H1 (cell line): ENCODE results near the gene ARID5A. TPM values are rescaled to one million over a fixed set of nuclear protein-coding genes. Genes with fewer than 3 reads are reported as not detected.

Experiments used
- CTCF ChIA-PET: fragments of 300-600 bp; sonication (Branson Sonifier 250); formaldehyde crosslinking; loops from one replicate; lab custom pipeline; 2021; ENCODE audit not compliant: partially characterized antibody; lab: Charles Lee
- POLR2A ChIA-PET: fragments of 300-600 bp; sonication (Branson Sonifier 250); formaldehyde crosslinking; loops from one replicate; lab custom pipeline; 2021; ENCODE audit warnings: inconsistent platforms; ENCODE audit not compliant: partially characterized antibody; lab: Charles Lee
- DNase-seq, 2 experiments: peaks; one replicate each; pipeline versions ENCODE4 v3.0.0 to v3.0.0-alpha.2; 2010 to 2022; ENCODE audit warnings: low spot score in 2 of 2, low read depth in 1 of 2, mixed read lengths in 1 of 2
- FAIRE-seq: peaks from 2 replicates; lab custom pipeline; 2011; peaks lifted over from hg19 to GRCh38; lab: Jason Lieb, UNC
- H2AFZ ChIP-seq: 2 replicates; pipeline ENCODE4 v1.8.1; 2012; ENCODE audit warnings: low read length, inconsistent platforms
- H2AK5ac ChIP-seq: 2 replicates; pipeline ENCODE4 v1.6.1; 2013; ENCODE audit warnings: low read depth, low read length
- H2BK120ac ChIP-seq: replicated peaks from 2 replicates; pipeline ENCODE3; 2013; ENCODE audit warnings: low read depth, low read length, inconsistent platforms
- H2BK12ac ChIP-seq: 2 replicates; pipeline ENCODE4 v1.6.1; 2013; ENCODE audit warnings: low read depth, low read length
- H2BK15ac ChIP-seq: 2 replicates; pipeline ENCODE4 v1.6.1; 2013; ENCODE audit warnings: low read length
- H2BK20ac ChIP-seq: 2 replicates; pipeline ENCODE4 v1.6.1; 2013; ENCODE audit warnings: low read length
- H2BK5ac ChIP-seq: 2 replicates; pipeline ENCODE4 v1.6.1; 2013; ENCODE audit warnings: low read depth, low read length
- H3K14ac ChIP-seq: 2 replicates; pipeline ENCODE4 v1.6.1; 2013; ENCODE audit warnings: inconsistent platforms; ENCODE audit not compliant: insufficient read length
- H3K18ac ChIP-seq: 2 replicates; pipeline ENCODE4 v1.6.1; 2013; ENCODE audit warnings: low read length; ENCODE audit errors: extremely low read depth
- H3K23ac ChIP-seq: 2 replicates; pipeline ENCODE4 v1.6.1; 2013; ENCODE audit warnings: inconsistent platforms; ENCODE audit not compliant: insufficient read length
- H3K23me2 ChIP-seq: 2 replicates; pipeline ENCODE4 v1.6.1; 2013; ENCODE audit warnings: low read depth, low read length
- H3K27ac ChIP-seq: 2 replicates; pipeline ENCODE4 v1.6.1; 2011; ENCODE audit warnings: low read depth, low read length, inconsistent platforms
- H3K27me3 ChIP-seq, 4 experiments: replicated peaks in 1 of 4; 1 replicate in 1 of 4; 2 replicates in 3 of 4; pipeline versions ENCODE4 v1.6.1 to v1.8.1; 2011 to 2013; ENCODE audit warnings: low read length in 3 of 4, mild to moderate bottlenecking in 3 of 4, inconsistent platforms in 2 of 4, mixed read lengths in 2 of 4, moderate library complexity in 1 of 4; ENCODE audit not compliant: control insufficient read depth in 3 of 4, insufficient read depth in 3 of 4; ENCODE audit errors: extremely low read depth in 1 of 4
- H3K36me3 ChIP-seq, 4 experiments: 2 replicates each; pipeline versions ENCODE4 v1.6.1 to v1.8.1; 2011 to 2013; ENCODE audit warnings: mild to moderate bottlenecking in 4 of 4, low read length in 3 of 4, moderate library complexity in 2 of 4, control low read depth in 1 of 4, inconsistent platforms in 1 of 4; ENCODE audit not compliant: insufficient read depth in 4 of 4, control insufficient read depth in 2 of 4
- H3K4ac ChIP-seq: replicated peaks from 2 replicates; pipeline ENCODE3; 2013; ENCODE audit warnings: low read length, low read depth, mixed read lengths, inconsistent platforms; ENCODE audit not compliant: insufficient read length
- H3K4me1 ChIP-seq, 4 experiments: replicated peaks in 1 of 4; 1 replicate in 1 of 4; 2 replicates in 3 of 4; pipeline versions ENCODE4 v1.6.1 to v1.8.1; 2011 to 2013; ENCODE audit warnings: low read length in 3 of 4, inconsistent platforms in 2 of 4, mixed read lengths in 1 of 4; ENCODE audit not compliant: insufficient read depth in 4 of 4, control insufficient read depth in 3 of 4
- H3K4me2 ChIP-seq, 2 experiments: 2 replicates each; pipeline versions ENCODE4 v1.6.1 to v1.8.1; 2011 to 2013; ENCODE audit warnings: low read depth in 2 of 2, low read length in 2 of 2, control low read depth in 1 of 2, inconsistent platforms in 1 of 2, mild to moderate bottlenecking in 1 of 2; ENCODE audit not compliant: insufficient read depth in 1 of 2
- H3K4me3 ChIP-seq, 4 experiments: fragments of 200-600, 300-600 bp in 1 of 4; sonication (generic), shearing (Covaris generic), sonication (Bioruptor Twin) in 1 of 4; 2 replicates each; pipeline versions ENCODE4 v1.5.1 to v1.8.1; 2011 to 2016; ENCODE audit warnings: low read length in 4 of 4, low read depth in 3 of 4, control low read depth in 2 of 4, inconsistent platforms in 2 of 4, mild to moderate bottlenecking in 2 of 4, mixed read lengths in 1 of 4, moderate library complexity in 1 of 4; ENCODE audit not compliant: insufficient read depth in 2 of 4; ENCODE audit errors: extremely low read depth in 1 of 4
- H3K56ac ChIP-seq: replicated peaks from 2 replicates; pipeline ENCODE3; 2013; ENCODE audit warnings: low read depth, mild to moderate bottlenecking, mixed read lengths, low read length, inconsistent platforms; ENCODE audit not compliant: insufficient read length
- H3K79me1 ChIP-seq: 2 replicates; pipeline ENCODE4 v1.6.1; 2013; ENCODE audit warnings: low read depth, low read length, control low read depth
- H3K79me2 ChIP-seq, 2 experiments: 2 replicates each; pipeline versions ENCODE4 v1.6.1 to v1.8.1; 2012 to 2013; ENCODE audit warnings: low read length in 2 of 2, mild to moderate bottlenecking in 2 of 2, inconsistent platforms in 1 of 2; ENCODE audit not compliant: insufficient read depth in 2 of 2, control insufficient read depth in 1 of 2
- H3K9ac ChIP-seq, 4 experiments: replicated peaks in 1 of 4; 1 replicate in 1 of 4; 2 replicates in 3 of 4; pipeline versions ENCODE4 v1.6.1 to v1.8.1; 2011 to 2013; ENCODE audit warnings: low read depth in 3 of 4, low read length in 3 of 4, control low read depth in 2 of 4, mild to moderate bottlenecking in 2 of 4, moderate library complexity in 2 of 4, inconsistent platforms in 1 of 4; ENCODE audit errors: extremely low read depth in 1 of 4
- H3K9me3 ChIP-seq, 2 experiments: 2 replicates each; pipeline versions ENCODE4 v1.6.1 to v1.8.1; 2012 to 2013; ENCODE audit warnings: mild to moderate bottlenecking in 2 of 2, moderate library complexity in 2 of 2, control low read depth in 1 of 2, inconsistent platforms in 1 of 2, low read depth in 1 of 2, low read length in 1 of 2, mixed read lengths in 1 of 2; ENCODE audit not compliant: insufficient read depth in 2 of 2
- H4K20me1 ChIP-seq, 2 experiments: replicated peaks in 1 of 2; 2 replicates each; pipeline versions ENCODE3 to v1.8.1; 2011 to 2013; ENCODE audit warnings: inconsistent platforms in 2 of 2, low read length in 2 of 2, mild to moderate bottlenecking in 1 of 2; ENCODE audit not compliant: insufficient read depth in 2 of 2, control insufficient read depth in 1 of 2
- H4K5ac ChIP-seq: 2 replicates; pipeline ENCODE4 v1.6.1; 2013; ENCODE audit warnings: low read length, low read depth, mixed read lengths, inconsistent platforms; ENCODE audit not compliant: insufficient read length
- H4K8ac ChIP-seq: 2 replicates; pipeline ENCODE4 v1.8.0; 2013; ENCODE audit warnings: mild to moderate bottlenecking, moderate library complexity, low read length, inconsistent platforms; ENCODE audit not compliant: insufficient read depth; ENCODE audit errors: extremely low read depth
- H4K91ac ChIP-seq: replicated peaks from 2 replicates; pipeline ENCODE3; 2013; ENCODE audit warnings: low read length, mixed read lengths, inconsistent platforms; ENCODE audit not compliant: insufficient read length
- ASH2L ChIP-seq: fragments of 200-600, 300-600 bp; sonication (generic); IDR thresholded peaks from one replicate; pipeline ENCODE4 v1.7.1; 2017; ENCODE audit warnings: low read length
- ATF3 ChIP-seq: IDR thresholded peaks from 2 replicates; pipeline ENCODE4 v1.6.1; 2011; ENCODE audit warnings: low read depth, mild to moderate bottlenecking, low read length; ENCODE audit not compliant: insufficient read depth
- BCL11A ChIP-seq, 2 experiments: IDR thresholded peaks; one replicate each; pipeline ENCODE4 v1.6.1; 2011; ENCODE audit warnings: low read depth in 2 of 2, low read length in 2 of 2, mild to moderate bottlenecking in 2 of 2
- CREB1 ChIP-seq: IDR thresholded peaks from 2 replicates; pipeline ENCODE4 v1.6.1; 2012; ENCODE audit warnings: inconsistent platforms
- FOSL1 ChIP-seq: IDR thresholded peaks from 2 replicates; pipeline ENCODE4 v1.6.1; 2011; ENCODE audit warnings: mild to moderate bottlenecking, low read depth, low read length, moderate library complexity; ENCODE audit not compliant: insufficient read depth
- GABPA ChIP-seq: IDR thresholded peaks from 2 replicates; pipeline ENCODE4 v1.6.1; 2011; ENCODE audit warnings: mild to moderate bottlenecking, low read length, moderate library complexity, borderline replicate concordance; ENCODE audit not compliant: insufficient read depth
- HDAC6 ChIP-seq: IDR thresholded peaks from one replicate; pipeline ENCODE4 v1.7.1; 2012; ENCODE audit warnings: low read depth, mild to moderate bottlenecking, inconsistent platforms, low read length, moderate library complexity
- KDM4A ChIP-seq: IDR thresholded peaks from one replicate; pipeline ENCODE4 v1.7.1; 2012; ENCODE audit warnings: low read depth, mild to moderate bottlenecking, moderate library complexity, low read length, inconsistent platforms; ENCODE audit not compliant: severe bottlenecking
- SIX5 ChIP-seq: IDR thresholded peaks from 2 replicates; pipeline ENCODE4 v1.6.1; 2011; ENCODE audit warnings: mild to moderate bottlenecking, low read depth, low read length
- SP1 ChIP-seq: IDR thresholded peaks from 2 replicates; pipeline ENCODE4 v1.6.1; 2011; ENCODE audit warnings: low read depth, low read length
- SP2 ChIP-seq: IDR thresholded peaks from 2 replicates; pipeline ENCODE4 v1.6.1; 2012; ENCODE audit warnings: mild to moderate bottlenecking, low read length, inconsistent platforms
- SP4 ChIP-seq: IDR thresholded peaks from 2 replicates; pipeline ENCODE4 v1.6.1; 2012; ENCODE audit warnings: low read length, inconsistent platforms
- TCF12 ChIP-seq: IDR thresholded peaks from 2 replicates; pipeline ENCODE4 v1.6.1; 2011; ENCODE audit warnings: low read depth, mild to moderate bottlenecking, low read length
- YY1 ChIP-seq: IDR thresholded peaks from 2 replicates; pipeline ENCODE4 v1.6.1; 2011; ENCODE audit warnings: low read depth, mild to moderate bottlenecking, low read length
- WGBS, 2 experiments: shearing (Covaris generic) in 1 of 2; methylation state at CpG; one replicate each; pipeline versions ENCODE4 v1.1.6 to v1.1.7; 2013 to 2015; ENCODE audit warnings: low lambda C conversion rate in 2 of 2, mixed read lengths in 2 of 2, inconsistent platforms in 1 of 2, low coverage in 1 of 2, missing lambda C conversion rate in 1 of 2; ENCODE audit not compliant: insufficient replicate concordance in 2 of 2, insufficient coverage in 1 of 2, insufficient read length in 1 of 2; ENCODE audit errors: extremely low coverage in 1 of 2, missing lambda C conversion rate in 1 of 2; 5-methylcytosine and 5-hydroxymethylcytosine counted together
- polyA plus RNA-seq, 7 experiments: library from polyadenylated mRNA; depleted of rRNA in 3 of 7; stranded (reverse) in 5 of 7; unstranded in 2 of 7; fragments of >200 nt in 5 of 7; fragments of 200-250 nt in 2 of 7; gene quantifications; 1 replicate in 5 of 7; 2 replicates in 1 of 7; 4 replicates in 1 of 7; pipeline versions ENCODE4 v1.2.1 to v1.2.3, GENCODE V29; 2011 to 2013; ENCODE audit warnings: missing spikeins in 2 of 7, mixed read lengths in 2 of 7
- total RNA-seq: library from RNA; stranded (reverse); fragmentation: NEBNext Ultra II Directional; extraction: Animal tissue kit (Norgen Biotek cat#: 25700); gene quantifications from 2 replicates; pipeline ENCODE4 v1.2.1, GENCODE V29; 2021

Gene ARID5A
- total and polyA plus RNA-seq, 2 of the 8 experiments (the other 6 are each of a cell fraction or from before 2014, with no cell fraction given) = 3.3 to 5.3 TPM

GRCh38 chr2:96531872-96532505 is 4.6 kb upstream of the ARID5A start:
- Histone ChIP-seq H3K4me3 (peak overlapping the region; percentile 22 to 58 (median 48)), H4K5ac (no peak overlapping the region), H3K79me1 (no peaks in the 10 kb centered on the region), H2BK12ac (no peak overlapping the region), H3K56ac (no peak overlapping the region), H3K14ac (no peak overlapping the region), H2BK15ac (no peak overlapping the region), H3K27me3 (peaks cover 0 to 18% (median 11%) of the 10 kb centered on the region in 4 experiments; a peak in 6 of 7 replicates), H3K36me3 (no peaks in the 10 kb centered on the region), H3K23me2 (peaks cover 9% of the 10 kb centered on the region; the same call in 1 of the 2 replicates), H4K91ac (no peak overlapping the region), H3K4ac (no peak overlapping the region), H2BK120ac (no peak overlapping the region), H3K4me1 (peaks cover 2 to 3% (median 3%) of the 10 kb centered on the region in 4 experiments), H2BK20ac (peak overlapping the region; percentile 80; the same call in 1 of the 2 replicates), H3K18ac (no peak overlapping the region), H3K9me3 (no peaks in the 10 kb centered on the region), H3K23ac (no peak overlapping the region), H3K4me2 (peak overlapping the region; percentile 73 to 94), H2AFZ (peak overlapping the region; percentile 60; the same call in 1 of the 2 replicates), H4K8ac (0 out of 2 replicates have a peak overlapping the region, but pooled peaks have one; percentile 52), H3K79me2 (no peaks in the 10 kb centered on the region), H4K20me1 (no peaks in the 10 kb centered on the region), H3K27ac (no peak overlapping the region), H2AK5ac (no peak overlapping the region), H2BK5ac (no peak overlapping the region), H3K9ac (no peak overlapping the region)
- ChIA-PET POLR2A (interaction anchor here (1.7 kb wide), 1 partner anchor 16 kb away, joined by 4 read pairs; no protein-coding TSS in a partner anchor), CTCF (interaction anchor here (0.6 to 18.5 kb wide), 6 partner anchors 14 to 176 kb away, joined by 4 to 361 read pairs (median 8); no protein-coding TSS in a partner anchor)
- WGBS, 2 experiments = 12% methylated on average over 16 of the region's 23 CpGs; no CpG with 5 or more reads in 1 of the 2 experiments
- DNase-seq (no peak), FAIRE-seq (no peak)
- TF ChIP-seq SP1 (peak; percentile 86), KDM4A (peak; percentile 67), YY1 (no peak), ASH2L (no peak), BCL11A (IDR thresholded peaks at IDR 0.05; ENCODE audit: low read depth in 2 of 2, low read length in 2 of 2) (no peak), HDAC6 (no peak), GABPA (no peak), TCF12 (no peak), SP2 (no peak), FOSL1 (no peak), SIX5 (peak; percentile 53), ATF3 (no peak), CREB1 (peak; percentile 66), SP4 (no peak)
